ENCODE measurements around the gene INF2.

DNA sequence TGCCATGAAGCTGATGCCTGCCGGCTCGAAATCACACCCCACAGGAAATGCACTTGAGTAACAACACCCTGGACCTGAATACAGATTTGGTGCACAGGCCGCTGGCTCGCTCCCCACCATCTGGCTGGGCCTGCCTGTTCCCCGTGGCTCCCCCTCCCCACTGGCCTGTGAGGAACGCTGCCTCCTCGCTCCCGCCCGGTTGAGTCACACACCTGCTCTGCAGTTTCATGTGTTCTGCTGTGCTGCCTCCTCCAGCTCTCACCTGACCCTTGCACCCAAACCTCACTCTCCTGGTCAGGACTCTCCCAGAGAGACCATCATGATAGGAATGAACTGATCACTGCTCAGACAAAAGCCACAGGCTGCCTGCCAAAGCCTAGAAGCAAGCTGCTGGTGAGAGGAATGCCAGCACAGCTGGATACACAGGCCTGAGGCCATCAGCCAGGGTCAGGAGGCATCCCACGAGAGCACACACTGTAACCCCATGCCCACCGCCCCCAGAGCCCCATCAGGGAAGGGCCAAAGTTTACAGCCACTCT lies 59.8 kb downstream of the INF2 start:
- TF ChIP-seq TAF1 (IDR thresholded peaks at IDR 0.05; ENCODE audit: low read depth, low read length) (no peak), POLR2A (IDR thresholded peaks at IDR 0.05; ENCODE audit: low read depth, low read length) (no peak), SPI1 (IDR thresholded peaks at IDR 0.05; ENCODE audit: low read depth, low read length) (no peak), POLR2AphosphoS5 (IDR thresholded peaks at IDR 0.05; ENCODE audit: low read depth, low read length) (no peak), POU2F2 (IDR thresholded peaks at IDR 0.05; ENCODE audit: low read depth, low read length) (no peak)
